GM19043 (cell line): ENCODE data around the gene PPP1R26.

ENCODE experiments used
- ATAC-seq: cut with Tn5 transposase; IDR thresholded peaks from one replicate; pipeline ENCODE4 v1.9.1; 2021; ENCODE audit warnings: low read depth; ENCODE audit not compliant: unreplicated experiment

Gene PPP1R26

GRCh38 chr9:135488013-135488330, 8.4 kb downstream of the PPP1R26 start:
- no peak for ATAC-seq

DNA sequence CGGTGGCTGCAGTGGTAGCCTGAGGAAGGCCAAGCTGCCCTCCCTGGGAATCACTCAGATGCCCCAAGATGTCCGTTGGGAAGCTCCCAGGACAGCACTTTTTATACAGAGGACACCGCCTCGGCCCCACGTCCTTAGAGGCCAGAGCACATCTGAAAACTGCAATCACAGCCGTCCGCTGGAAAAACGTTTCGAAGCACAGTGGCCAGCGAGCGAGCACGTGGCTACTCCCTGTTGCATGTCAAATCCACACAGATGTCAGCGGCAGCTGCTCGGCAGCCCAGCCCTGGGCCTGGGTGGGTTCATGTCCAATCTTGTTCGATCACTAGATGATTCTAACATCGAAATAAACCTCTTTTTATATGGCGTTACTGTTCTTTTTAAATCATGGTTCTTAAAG, 8.9 kb downstream of the PPP1R26 start:
- no peak for ATAC-seq

DNA sequence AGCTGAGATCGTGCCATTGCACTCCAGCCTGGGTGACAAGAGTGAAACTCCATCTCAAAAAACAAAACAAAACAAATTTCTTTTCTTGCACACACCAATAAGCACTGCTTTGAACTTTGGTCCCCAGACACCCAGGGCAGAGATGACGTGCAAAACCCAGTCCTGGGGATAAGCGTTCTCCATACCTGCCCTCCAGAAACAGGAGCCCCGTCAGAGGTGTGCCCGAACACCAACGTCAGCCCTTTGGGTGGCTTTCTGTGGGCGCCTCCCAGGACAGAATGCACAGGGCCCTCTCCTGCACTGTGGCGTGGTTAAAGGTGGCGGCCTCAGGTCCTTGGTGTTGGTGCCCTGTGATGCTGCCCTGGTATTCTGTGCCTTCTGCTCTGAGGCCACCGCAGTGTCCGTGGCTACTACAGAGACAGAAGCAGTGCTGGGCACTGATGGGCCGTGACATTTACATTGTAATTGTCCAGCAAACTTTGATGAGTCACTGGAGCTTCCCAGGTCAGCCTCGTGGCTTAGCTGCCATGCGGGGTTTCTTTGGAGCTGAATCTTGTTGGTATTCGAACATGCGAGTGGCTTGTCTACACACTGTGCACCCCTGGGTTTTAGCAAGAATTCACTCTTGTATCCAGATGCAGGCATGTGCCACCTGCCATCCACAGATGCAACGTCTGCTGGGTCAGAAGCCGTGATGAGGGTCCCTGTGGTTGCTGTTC, 9.8 kb downstream of the PPP1R26 start:
- no peak for ATAC-seq

DNA sequence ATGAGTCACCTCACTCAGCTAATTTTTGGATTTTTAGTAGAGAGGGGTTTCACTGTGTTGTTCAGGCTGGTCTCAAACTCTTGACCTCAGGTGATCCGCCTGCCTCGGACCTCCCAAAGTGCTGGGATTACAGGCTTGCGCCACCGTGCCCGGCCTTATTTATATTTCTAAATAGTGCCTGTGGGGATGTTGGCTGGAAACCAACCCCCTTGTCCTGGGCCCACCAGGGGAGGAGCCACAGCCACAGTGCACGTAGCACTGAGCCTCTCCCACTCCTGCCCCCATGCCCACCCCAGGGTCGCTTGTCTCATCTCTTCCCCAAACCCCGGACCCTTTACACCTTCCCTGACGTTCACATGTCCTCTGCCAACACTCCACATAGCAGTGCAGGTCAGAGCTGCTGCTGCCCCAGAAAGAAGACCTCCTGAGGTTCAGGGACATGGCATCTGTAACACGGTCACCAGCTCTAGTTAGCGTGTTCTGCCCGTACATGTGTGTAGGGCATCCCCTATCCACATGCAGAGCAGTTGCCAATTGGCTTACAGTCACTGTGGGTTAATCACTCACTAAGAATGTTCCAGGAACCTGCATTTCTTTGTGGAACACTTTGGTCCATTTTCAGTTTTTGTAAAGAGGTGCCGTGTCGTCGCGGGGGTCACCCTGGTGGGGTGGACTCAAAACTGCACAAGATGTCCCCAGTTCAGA, 10.7 kb downstream of the PPP1R26 start:
- ATAC-seq = no peak

DNA sequence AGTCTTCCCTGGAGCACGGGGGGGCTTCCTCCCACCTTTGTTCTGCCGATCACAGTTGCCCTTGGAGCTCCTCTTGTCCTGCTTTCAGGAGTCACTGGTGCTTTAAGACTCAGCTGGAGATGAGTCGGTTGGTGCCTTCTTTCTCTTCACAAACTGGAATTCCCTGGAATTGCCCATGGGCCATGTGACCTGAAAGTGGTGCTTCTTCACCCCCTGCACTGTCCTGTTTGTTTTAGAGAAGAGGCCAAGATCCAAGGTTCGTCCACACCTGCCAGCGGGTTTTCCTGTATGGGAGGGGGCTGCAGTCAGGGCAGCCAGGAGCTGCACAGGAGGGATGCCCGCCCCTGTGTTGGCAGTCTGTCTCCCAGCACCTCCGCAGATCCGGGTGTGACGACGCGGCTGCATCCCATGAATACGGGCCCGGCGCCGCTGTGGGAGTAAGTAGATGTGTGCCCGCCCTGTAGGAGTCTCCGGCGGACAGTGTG, 11.4 kb downstream of the PPP1R26 start:
- ATAC-seq = no peak

- no peak for ATAC-seq
Measured at GRCh38 chr9:135491764-135492163, 12.2 kb downstream of the PPP1R26 start.

- ATAC-seq = no peak
Measured at GRCh38 chr9:135492886-135493669, 13.5 kb downstream of the PPP1R26 start.

DNA sequence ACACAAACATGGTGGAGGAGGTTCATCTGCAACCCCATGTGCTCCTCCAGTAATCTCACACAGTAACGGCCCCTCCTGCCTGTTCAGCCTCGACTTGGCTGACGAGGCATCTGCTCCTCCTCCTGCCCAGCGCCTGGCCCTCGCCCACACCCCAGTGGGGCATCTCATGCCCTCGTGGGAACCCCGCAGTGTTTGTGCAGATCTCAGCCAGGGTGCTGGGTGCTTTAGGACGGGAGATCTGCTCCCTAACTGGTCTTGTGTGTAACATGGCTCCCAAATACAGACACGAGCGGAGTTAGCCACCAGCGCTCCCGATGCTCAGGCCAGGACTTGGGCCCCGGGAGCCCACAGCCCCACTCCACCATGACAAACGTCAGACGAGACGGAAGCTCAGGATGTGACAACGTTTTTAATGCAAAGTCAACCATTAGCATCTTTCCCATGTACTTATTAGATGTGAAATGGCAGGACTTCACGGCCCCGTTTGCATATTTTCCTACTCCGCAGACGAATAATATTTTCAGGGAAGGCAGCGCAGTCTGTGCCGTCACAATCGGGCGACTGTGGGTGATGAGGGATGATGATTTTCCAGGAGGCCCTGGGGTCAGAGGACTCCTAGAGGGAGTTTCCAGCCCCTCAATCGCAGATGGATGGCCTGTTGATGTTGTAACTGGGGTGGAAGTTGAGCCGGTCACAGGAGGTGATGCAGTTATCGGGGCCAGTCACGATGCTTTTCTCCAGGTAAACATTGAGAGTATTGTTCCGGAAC, 15.4 kb downstream of the PPP1R26 start:
- no peak for ATAC-seq

DNA sequence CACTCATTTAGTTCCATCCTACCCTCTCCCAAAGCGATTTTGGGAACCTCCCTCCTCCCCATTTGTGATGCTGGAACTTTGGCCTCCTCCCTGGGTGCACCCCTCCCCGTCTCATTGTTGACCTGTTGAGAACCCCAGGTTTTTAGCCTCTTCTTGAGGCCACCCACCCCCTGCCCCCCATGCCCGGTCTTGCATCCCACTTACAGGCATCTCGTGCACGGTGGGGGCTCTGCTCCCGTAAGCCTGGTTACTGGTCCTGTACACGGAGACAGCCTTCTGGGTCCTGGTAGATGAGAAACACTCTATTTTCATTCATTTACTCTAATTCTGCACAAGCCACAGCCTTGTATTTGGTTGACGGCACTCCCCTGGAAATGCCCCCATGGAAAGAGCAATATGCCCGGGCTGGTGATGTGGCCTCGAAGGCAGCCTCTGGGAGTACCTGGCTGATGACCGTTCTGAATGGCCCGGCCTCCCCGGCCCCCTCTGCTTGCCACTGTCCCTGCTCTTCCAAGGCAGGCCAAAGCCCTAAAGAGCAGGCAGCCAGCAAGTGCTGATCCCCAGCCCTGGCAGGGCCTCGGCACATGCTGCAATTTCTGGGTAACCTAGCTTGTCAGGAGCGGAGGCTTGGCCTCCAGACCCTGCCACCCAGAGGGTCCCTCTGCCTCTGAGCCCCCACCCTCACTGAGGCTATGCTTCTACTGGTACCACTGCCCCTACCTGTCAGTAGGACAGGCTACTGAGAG, 19.0 kb downstream of the PPP1R26 start:
- no peak for ATAC-seq

- ATAC-seq = peak; percentile 47
Measured at GRCh38 chr9:135499326-135500070, 19.9 kb downstream of the PPP1R26 start.

GRCh38 chr9:135500071-135500524, 20.5 kb downstream of the PPP1R26 start:
- no peak for ATAC-seq

- peak; percentile 73 for ATAC-seq
Measured at GRCh38 chr9:135500525-135501260, 21.1 kb downstream of the PPP1R26 start, which contains the start of gene MRPS2. Gene MRPS2 (plus strand): TSS chr9:135500682. CDS start chr9:135500711, 29 bp downstream.

- no peak for ATAC-seq
Measured at GRCh38 chr9:135501261-135502167, 21.9 kb downstream of the PPP1R26 start.

DNA sequence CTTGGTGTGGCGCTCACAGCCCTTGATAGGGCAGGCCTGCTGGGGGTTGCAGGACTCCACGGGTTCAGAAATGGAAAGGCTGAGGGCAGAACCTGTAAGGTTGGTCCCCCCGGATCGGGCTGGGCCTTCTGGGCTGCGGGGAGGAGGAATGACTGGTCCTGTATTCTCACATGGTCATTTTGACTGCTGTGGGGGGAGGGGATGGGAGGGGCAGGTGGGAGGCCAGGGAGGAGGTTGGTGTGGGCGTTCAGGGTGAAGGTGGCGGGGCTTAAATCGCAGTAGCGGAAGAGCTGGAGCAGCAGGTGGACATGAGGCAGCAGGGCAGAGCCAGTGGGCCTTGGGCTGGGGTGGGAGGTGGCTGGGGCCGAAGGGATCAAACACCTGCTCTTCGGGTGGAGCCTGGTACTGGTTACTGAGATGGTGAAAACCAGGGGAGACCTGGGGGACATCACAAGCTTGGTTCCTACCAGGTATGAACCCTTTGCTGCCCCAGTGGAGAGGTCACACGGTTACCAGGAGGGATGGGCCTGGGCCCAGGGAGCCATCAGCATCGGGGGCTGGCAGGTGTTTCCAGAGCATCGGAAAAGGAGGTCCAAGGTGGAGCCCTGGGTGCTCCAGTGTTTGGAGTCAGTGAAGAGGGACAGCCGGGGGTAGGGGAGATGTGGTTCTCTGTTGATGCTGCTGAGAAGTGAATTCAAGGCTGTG, 22.7 kb downstream of the PPP1R26 start:
- no peak for ATAC-seq

GRCh38 chr9:135502873-135503321, 23.3 kb downstream of the PPP1R26 start:
- no peak for ATAC-seq

DNA sequence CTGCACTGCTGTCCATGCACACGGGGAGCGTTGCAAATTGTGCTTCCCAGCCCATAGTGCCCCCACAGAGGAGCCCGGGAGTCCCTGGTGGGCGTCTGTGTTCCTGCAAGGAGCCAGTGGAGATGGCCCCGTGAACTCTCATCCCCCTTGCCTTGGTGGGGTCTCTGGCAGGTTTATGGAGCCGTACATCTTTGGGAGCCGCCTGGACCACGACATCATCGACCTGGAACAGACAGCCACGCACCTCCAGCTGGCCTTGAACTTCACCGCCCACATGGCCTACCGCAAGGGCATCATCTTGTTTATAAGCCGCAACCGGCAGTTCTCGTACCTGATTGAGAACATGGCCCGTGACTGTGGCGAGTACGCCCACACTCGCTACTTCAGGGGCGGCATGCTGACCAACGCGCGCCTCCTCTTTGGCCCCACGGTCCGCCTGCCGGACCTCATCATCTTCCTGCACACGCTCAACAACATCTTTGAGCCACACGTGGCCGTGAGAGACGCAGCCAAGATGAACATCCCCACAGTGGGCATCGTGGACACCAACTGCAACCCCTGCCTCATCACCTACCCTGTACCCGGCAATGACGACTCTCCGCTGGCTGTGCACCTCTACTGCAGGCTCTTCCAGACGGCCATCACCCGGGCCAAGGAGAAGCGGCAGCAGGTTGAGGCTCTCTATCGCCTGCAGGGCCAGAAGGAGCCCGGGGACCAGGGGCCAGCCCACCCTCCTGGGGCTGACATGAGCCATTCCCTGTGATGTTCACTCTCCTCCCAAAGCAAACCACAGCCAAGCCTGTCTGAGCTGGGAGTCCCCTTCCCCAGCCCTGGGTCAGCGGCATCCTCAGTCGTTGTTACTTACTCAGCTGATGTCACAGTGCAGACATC, 24.0 kb downstream of the PPP1R26 start:
- ATAC-seq = no peak
